Dendritic cell treated with granulocyte-macrophage colony-stimulating factor and Interleukin-4, amounts not matched to agents 40 ng/mL and 50 ng/mL, for 4 days (primary cell): ENCODE results near the gene HOXD1.

Source experiments
- H3K27ac Mint-ChIP-seq: one replicate; pipeline ENCODE4 v1.8.0; 2022; ENCODE audit warnings: mild to moderate bottlenecking, mixed read lengths
- H3K27me3 Mint-ChIP-seq: one replicate; pipeline ENCODE4 v1.8.0; 2022; ENCODE audit warnings: mild to moderate bottlenecking, mixed read lengths
- H3K36me3 Mint-ChIP-seq: one replicate; pipeline ENCODE4 v1.8.0; 2022; ENCODE audit warnings: low read depth, mixed read lengths
- H3K4me1 Mint-ChIP-seq: one replicate; pipeline ENCODE4 v1.8.0; 2022; ENCODE audit warnings: low read depth, mixed read lengths
- H3K4me3 Mint-ChIP-seq: one replicate; pipeline ENCODE4 v1.8.0; 2022; ENCODE audit warnings: mild to moderate bottlenecking, moderate library complexity, mixed read lengths
- H3K9me3 Mint-ChIP-seq: one replicate; pipeline ENCODE4 v1.8.0; 2022; ENCODE audit warnings: mixed read lengths
- intact Hi-C: fragments of 100-400 bp; cut with micrococcal nuclease; formaldehyde crosslinking; loops from one replicate; pipeline ENCODE4 v1.15.0; 2022

The HOXD1 gene

GRCh38 chr2:176202491-176202890, 14.0 kb downstream of the HOXD1 start:
- peaks cover 31% of the 10 kb centered on the region for H3K27me3 Mint-ChIP-seq
- H3K27ac Mint-ChIP-seq, result no peak overlapping the region

GRCh38 chr2:176205126-176205525, 16.7 kb downstream of the HOXD1 start:
- Mint-ChIP-seq H3K36me3 (no peaks in the 10 kb centered on the region), H3K4me3 (no peak overlapping the region), H3K27me3 (peaks cover 18% of the 10 kb centered on the region), H3K27ac (no peak overlapping the region), H3K4me1 (no peaks in the 10 kb centered on the region), H3K9me3 (no peaks in the 10 kb centered on the region)
- intact Hi-C loops, result no loop called here

More at GRCh38 chr2:176202491-176202890, 14.0 kb downstream of the HOXD1 start:
- H3K4me1 Mint-ChIP-seq, result no peaks in the 10 kb centered on the region
- no peaks in the 10 kb centered on the region for H3K36me3 Mint-ChIP-seq
- H3K9me3 Mint-ChIP-seq, result no peaks in the 10 kb centered on the region
- no peak overlapping the region for H3K4me3 Mint-ChIP-seq
- intact Hi-C loops, result no loop called here

- no peaks in the 10 kb centered on the region for H3K4me1 Mint-ChIP-seq
- no peak overlapping the region for H3K27ac Mint-ChIP-seq
- no peaks in the 10 kb centered on the region for H3K9me3 Mint-ChIP-seq
- H3K36me3 Mint-ChIP-seq, result no peaks in the 10 kb centered on the region
- intact Hi-C loops, result no loop called here
- H3K27me3 Mint-ChIP-seq, result peaks cover 17% of the 10 kb centered on the region
- H3K4me3 Mint-ChIP-seq, result no peak overlapping the region
Observed at GRCh38 chr2:176206136-176206535, 17.7 kb downstream of the HOXD1 start.

- H3K9me3 Mint-ChIP-seq, result no peaks in the 10 kb centered on the region
- no peaks in the 10 kb centered on the region for H3K36me3 Mint-ChIP-seq
- no peaks in the 10 kb centered on the region for H3K4me1 Mint-ChIP-seq
- no peak overlapping the region for H3K27ac Mint-ChIP-seq
- H3K27me3 Mint-ChIP-seq, result peaks cover 17% of the 10 kb centered on the region
- H3K4me3 Mint-ChIP-seq, result no peak overlapping the region
- intact Hi-C loops, result no loop called here
Observed at GRCh38 chr2:176206682-176207081, 18.2 kb downstream of the HOXD1 start.

- Mint-ChIP-seq H3K9me3 (no peaks in the 10 kb centered on the region), H3K4me3 (no peak overlapping the region), H3K36me3 (no peaks in the 10 kb centered on the region), H3K4me1 (no peaks in the 10 kb centered on the region), H3K27ac (no peak overlapping the region), H3K27me3 (peaks cover 7% of the 10 kb centered on the region)
- intact Hi-C loops, result no loop called here
Observed at GRCh38 chr2:176211110-176211509, 22.6 kb downstream of the HOXD1 start.

- intact Hi-C loops, result no loop called here
- Mint-ChIP-seq H3K27ac (no peak overlapping the region), H3K27me3 (peaks cover 7% of the 10 kb centered on the region), H3K36me3 (no peaks in the 10 kb centered on the region), H3K4me1 (no peaks in the 10 kb centered on the region), H3K4me3 (no peak overlapping the region), H3K9me3 (no peaks in the 10 kb centered on the region)
Observed at GRCh38 chr2:176212276-176212675, 23.8 kb downstream of the HOXD1 start.

- Mint-ChIP-seq H3K4me3 (no peak overlapping the region), H3K4me1 (no peaks in the 10 kb centered on the region), H3K9me3 (no peaks in the 10 kb centered on the region), H3K36me3 (no peaks in the 10 kb centered on the region), H3K27ac (no peak overlapping the region), H3K27me3 (peaks cover 7% of the 10 kb centered on the region)
- intact Hi-C loops, result no loop called here
Observed at GRCh38 chr2:176213406-176213805, 24.9 kb downstream of the HOXD1 start.

GRCh38 chr2:176227874-176228273, 39.4 kb downstream of the HOXD1 start:
- no peaks in the 10 kb centered on the region for H3K4me1 Mint-ChIP-seq
- no peaks in the 10 kb centered on the region for H3K36me3 Mint-ChIP-seq
- H3K27ac Mint-ChIP-seq, result no peak overlapping the region
- no peak overlapping the region for H3K4me3 Mint-ChIP-seq
- peaks cover 8% of the 10 kb centered on the region for H3K27me3 Mint-ChIP-seq
- no peaks in the 10 kb centered on the region for H3K9me3 Mint-ChIP-seq
- intact Hi-C loops, result no loop called here

GRCh38 chr2:176234156-176234555, 45.7 kb downstream of the HOXD1 start:
- Mint-ChIP-seq H3K9me3 (no peaks in the 10 kb centered on the region), H3K4me1 (no peaks in the 10 kb centered on the region), H3K4me3 (no peak overlapping the region), H3K27ac (no peak overlapping the region), H3K27me3 (peaks cover 16% of the 10 kb centered on the region), H3K36me3 (no peaks in the 10 kb centered on the region)
- intact Hi-C loops, result no loop called here

- H3K4me1 Mint-ChIP-seq, result no peaks in the 10 kb centered on the region
- H3K4me3 Mint-ChIP-seq, result no peak overlapping the region
- no peaks in the 10 kb centered on the region for H3K36me3 Mint-ChIP-seq
- H3K27ac Mint-ChIP-seq, result no peak overlapping the region
- intact Hi-C loops, result no loop called here
- H3K27me3 Mint-ChIP-seq, result peaks cover 15% of the 10 kb centered on the region
- H3K9me3 Mint-ChIP-seq, result no peaks in the 10 kb centered on the region
Observed at GRCh38 chr2:176234940-176235339, 46.5 kb downstream of the HOXD1 start.

- intact Hi-C loops, result no loop called here
Observed at GRCh38 chr2:176237456-176237855, 49.0 kb downstream of the HOXD1 start.

GRCh38 chr2:176239031-176239430, 50.6 kb downstream of the HOXD1 start:
- Mint-ChIP-seq H3K4me3 (no peak overlapping the region), H3K36me3 (no peaks in the 10 kb centered on the region), H3K4me1 (no peaks in the 10 kb centered on the region), H3K27ac (no peak overlapping the region), H3K27me3 (peaks cover 13% of the 10 kb centered on the region), H3K9me3 (no peaks in the 10 kb centered on the region)
- intact Hi-C loops, result no loop called here

More at GRCh38 chr2:176237456-176237855, 49.0 kb downstream of the HOXD1 start:
- Mint-ChIP-seq H3K27me3 (peaks cover 14% of the 10 kb centered on the region), H3K4me3 (no peak overlapping the region), H3K9me3 (no peaks in the 10 kb centered on the region), H3K36me3 (no peaks in the 10 kb centered on the region), H3K4me1 (no peaks in the 10 kb centered on the region), H3K27ac (no peak overlapping the region)

- H3K4me1 Mint-ChIP-seq, result no peaks in the 10 kb centered on the region
- H3K27me3 Mint-ChIP-seq, result peaks cover 13% of the 10 kb centered on the region
- H3K36me3 Mint-ChIP-seq, result no peaks in the 10 kb centered on the region
- H3K9me3 Mint-ChIP-seq, result no peaks in the 10 kb centered on the region
- H3K27ac Mint-ChIP-seq, result no peak overlapping the region
- no peak overlapping the region for H3K4me3 Mint-ChIP-seq
- intact Hi-C loops, result no loop called here
Observed at GRCh38 chr2:176240301-176240700, 51.8 kb downstream of the HOXD1 start.
